Spinal cord (tissue), 10 donors: Measurements from ENCODE around the gene MIER3. TPM values are rescaled to one million over a fixed set of nuclear protein-coding genes. Genes with fewer than 3 reads are reported as not detected.

Experiments
- DNase-seq, 6 donors: peaks; one replicate each; pipeline versions ENCODE4 v3.0.0 to v3.0.0-alpha.2; 2013 to 2015; ENCODE audit warnings: low spot score in 6 of 6, low read depth in 4 of 6
- H3K27ac ChIP-seq: one replicate; pipeline ENCODE4 v1.5.1; 2013; ENCODE audit warnings: low read depth, low read length, control low read depth
- H3K27me3 ChIP-seq: one replicate; pipeline ENCODE4 v1.6.1; 2013; ENCODE audit warnings: low read length; ENCODE audit not compliant: control insufficient read depth, insufficient read depth
- H3K36me3 ChIP-seq: one replicate; pipeline ENCODE4 v1.6.1; 2013; ENCODE audit warnings: low read length; ENCODE audit not compliant: control insufficient read depth, insufficient read depth
- H3K4me1 ChIP-seq: one replicate; pipeline ENCODE4 v1.6.1; 2013; ENCODE audit warnings: low read length; ENCODE audit not compliant: control insufficient read depth, insufficient read depth
- H3K4me3 ChIP-seq: one replicate; pipeline ENCODE4 v1.5.1; 2013; ENCODE audit warnings: low read depth, low read length, control low read depth
- H3K9me3 ChIP-seq: one replicate; pipeline ENCODE4 v1.6.1; 2013; ENCODE audit warnings: low read length; ENCODE audit not compliant: control insufficient read depth, insufficient read depth
- WGBS: methylation state at CpG from one replicate; pipeline ENCODE4 v1.1.5; 2013; ENCODE audit warnings: missing lambda C conversion rate; ENCODE audit not compliant: insufficient coverage; 5-methylcytosine and 5-hydroxymethylcytosine counted together
- polyA plus RNA-seq, 2 donors: library from polyadenylated mRNA; unstranded; fragments of 120-200 nt; gene quantifications; one replicate each; pipeline ENCODE4 v1.2.1, GENCODE V29; 2013; ENCODE audit not compliant: insufficient read length in 2 of 2
- total RNA-seq, 2 donors: library from RNA; depleted of rRNA in 1 of 2; stranded (reverse); fragments of 120-200 nt in 1 of 2; fragments of >200 nt in 1 of 2; gene quantifications; one replicate each; pipeline versions ENCODE4 v1.2.3 to v1.2.4, GENCODE V29; 2013 to 2014
- donor health status: healthy.

MIER3 gene
- total and polyA plus RNA-seq, 4 donors, result 17.5 to 42.6 (median 29.9) TPM

GRCh38 chr5:56938858-56939257, 13.1 kb downstream of the MIER3 start:
- DNase-seq, result no peak
- WGBS, result 100% methylated on average over 1 of the region's 1 CpG
- Histone ChIP-seq H3K36me3 (peaks cover 25% of the 10 kb centered on the region), H3K4me1 (no peaks in the 10 kb centered on the region), H3K27me3 (no peaks in the 10 kb centered on the region), H3K4me3 (no peak overlapping the region), H3K27ac (no peak overlapping the region), H3K9me3 (no peaks in the 10 kb centered on the region)

- Histone ChIP-seq H3K9me3 (no peaks in the 10 kb centered on the region), H3K27ac (no peak overlapping the region), H3K4me1 (no peaks in the 10 kb centered on the region), H3K4me3 (no peak overlapping the region), H3K36me3 (peaks cover 20% of the 10 kb centered on the region), H3K27me3 (no peaks in the 10 kb centered on the region)
- no peak for DNase-seq
- WGBS, result no CpG with 5 or more reads among the region's 1 CpG
These were observed 17.6 kb downstream of the MIER3 start for GRCh38 chr5:56934325-56934724.

GRCh38 chr5:56922922-56923321, 29.0 kb downstream of the MIER3 start:
- no peak overlapping the region for H3K27ac ChIP-seq
- no peak overlapping the region for H3K4me3 ChIP-seq
- H3K4me1 ChIP-seq, result no peaks in the 10 kb centered on the region
- H3K9me3 ChIP-seq, result no peaks in the 10 kb centered on the region
- H3K36me3 ChIP-seq, result peaks cover 10% of the 10 kb centered on the region
- H3K27me3 ChIP-seq, result no peaks in the 10 kb centered on the region
- DNase-seq, result no peak
- 100% methylated on average over 5 of the region's 6 CpGs for WGBS

- no peak for DNase-seq
- no CpG with 5 or more reads among the region's 1 CpG for WGBS
These were observed 31.8 kb downstream of the MIER3 start for GRCh38 chr5:56919942-56920662.

GRCh38 chr5:56918054-56918453, 33.9 kb downstream of the MIER3 start:
- WGBS, result 67% methylated on average over 2 of the region's 2 CpGs
- H3K27ac ChIP-seq, result no peak overlapping the region
- no peak for DNase-seq
- no peaks in the 10 kb centered on the region for H3K9me3 ChIP-seq
- H3K4me3 ChIP-seq, result no peak overlapping the region
- no peaks in the 10 kb centered on the region for H3K4me1 ChIP-seq
- no peaks in the 10 kb centered on the region for H3K27me3 ChIP-seq
- H3K36me3 ChIP-seq, result peaks cover 6% of the 10 kb centered on the region

More at GRCh38 chr5:56919942-56920662, 31.8 kb downstream of the MIER3 start:
- H3K27ac ChIP-seq, result no peak overlapping the region
- H3K36me3 ChIP-seq, result peaks cover 10% of the 10 kb centered on the region
- no peak overlapping the region for H3K4me3 ChIP-seq
- H3K4me1 ChIP-seq, result no peaks in the 10 kb centered on the region
- H3K9me3 ChIP-seq, result no peaks in the 10 kb centered on the region
- no peaks in the 10 kb centered on the region for H3K27me3 ChIP-seq

- no peak for DNase-seq
- no peaks in the 10 kb centered on the region for H3K27me3 ChIP-seq
- WGBS, result no CpG with 5 or more reads among the region's 2 CpGs
These were observed 34.4 kb downstream of the MIER3 start for GRCh38 chr5:56917534-56917933.

GRCh38 chr5:56914678-56915077, 37.2 kb downstream of the MIER3 start:
- no peak overlapping the region for H3K27ac ChIP-seq
- H3K27me3 ChIP-seq, result no peaks in the 10 kb centered on the region
- no CpG with 5 or more reads among the region's 2 CpGs for WGBS
- DNase-seq, result no peak
- no peaks in the 10 kb centered on the region for H3K9me3 ChIP-seq
- H3K4me3 ChIP-seq, result no peak overlapping the region
- H3K4me1 ChIP-seq, result no peaks in the 10 kb centered on the region
- no peaks in the 10 kb centered on the region for H3K36me3 ChIP-seq

More at GRCh38 chr5:56917534-56917933, 34.4 kb downstream of the MIER3 start:
- H3K36me3 ChIP-seq, result peaks cover under 1% of the 10 kb centered on the region
- H3K4me3 ChIP-seq, result no peak overlapping the region
- H3K9me3 ChIP-seq, result no peaks in the 10 kb centered on the region
- no peaks in the 10 kb centered on the region for H3K4me1 ChIP-seq
- no peak overlapping the region for H3K27ac ChIP-seq

GRCh38 chr5:56913766-56914165, 38.2 kb downstream of the MIER3 start:
- peaks cover 6% of the 10 kb centered on the region for H3K4me1 ChIP-seq
- WGBS, result no CpG with 5 or more reads among the region's 3 CpGs
- no peak overlapping the region for H3K4me3 ChIP-seq
- no peaks in the 10 kb centered on the region for H3K36me3 ChIP-seq
- H3K9me3 ChIP-seq, result no peaks in the 10 kb centered on the region
- DNase-seq, result no peak
- H3K27me3 ChIP-seq, result no peaks in the 10 kb centered on the region
- no peak overlapping the region for H3K27ac ChIP-seq

GRCh38 chr5:56910210-56910965, 41.5 kb downstream of the MIER3 start:
- Histone ChIP-seq H3K27me3 (no peaks in the 10 kb centered on the region), H3K9me3 (no peaks in the 10 kb centered on the region), H3K36me3 (no peaks in the 10 kb centered on the region), H3K4me3 (peak overlapping the region; percentile 68), H3K4me1 (peaks cover 6% of the 10 kb centered on the region), H3K27ac (peak overlapping the region; percentile 93)
- DNase-seq, result peak in 2 of 6 donors; percentile 4 to 74
- under 1% methylated on average over 28 of the region's 29 CpGs for WGBS
